22Rv1 (cell line): ENCODE data around the gene TIMM50.

Source experiments
- ZFX ChIP-seq: fragments of 450-650 bp; IDR thresholded peaks from 2 replicates; pipeline ENCODE4 v1.6.1; 2017; ENCODE audit warnings: antibody characterized with exemption, borderline replicate concordance
- TF ChIP-seq, protein P1 (sequence below): fragments of 450-650 bp; IDR thresholded peaks from 2 replicates; pipeline ENCODE4 v1.5.1; 2017; ENCODE audit warnings: mild to moderate bottlenecking

DNA sequence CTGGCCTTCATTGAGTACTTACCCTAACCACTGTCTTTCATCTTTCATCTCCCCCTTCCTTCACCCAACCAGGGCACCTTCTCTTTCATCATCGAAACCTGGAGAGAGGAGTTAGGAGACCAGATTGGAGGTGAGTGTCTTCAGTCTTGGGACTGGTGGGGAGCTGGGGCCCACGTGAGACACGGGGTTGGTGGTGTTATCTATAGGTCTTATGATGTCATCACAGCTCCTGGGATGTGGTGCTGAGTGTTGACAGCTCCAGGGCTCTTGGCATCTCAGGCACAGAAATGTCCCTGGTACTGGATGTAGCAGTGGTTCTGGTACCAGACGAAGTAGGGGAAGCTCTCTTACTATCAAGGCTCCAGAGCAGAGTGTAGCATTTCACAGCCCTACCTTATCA is 19.9 kb downstream of the TIMM50 start:
- TF ChIP-seq, protein P1, sequence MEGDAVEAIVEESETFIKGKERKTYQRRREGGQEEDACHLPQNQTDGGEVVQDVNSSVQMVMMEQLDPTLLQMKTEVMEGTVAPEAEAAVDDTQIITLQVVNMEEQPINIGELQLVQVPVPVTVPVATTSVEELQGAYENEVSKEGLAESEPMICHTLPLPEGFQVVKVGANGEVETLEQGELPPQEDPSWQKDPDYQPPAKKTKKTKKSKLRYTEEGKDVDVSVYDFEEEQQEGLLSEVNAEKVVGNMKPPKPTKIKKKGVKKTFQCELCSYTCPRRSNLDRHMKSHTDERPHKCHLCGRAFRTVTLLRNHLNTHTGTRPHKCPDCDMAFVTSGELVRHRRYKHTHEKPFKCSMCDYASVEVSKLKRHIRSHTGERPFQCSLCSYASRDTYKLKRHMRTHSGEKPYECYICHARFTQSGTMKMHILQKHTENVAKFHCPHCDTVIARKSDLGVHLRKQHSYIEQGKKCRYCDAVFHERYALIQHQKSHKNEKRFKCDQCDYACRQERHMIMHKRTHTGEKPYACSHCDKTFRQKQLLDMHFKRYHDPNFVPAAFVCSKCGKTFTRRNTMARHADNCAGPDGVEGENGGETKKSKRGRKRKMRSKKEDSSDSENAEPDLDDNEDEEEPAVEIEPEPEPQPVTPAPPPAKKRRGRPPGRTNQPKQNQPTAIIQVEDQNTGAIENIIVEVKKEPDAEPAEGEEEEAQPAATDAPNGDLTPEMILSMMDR: no peak
- no peak for TF ChIP-seq ZFX
